Subcutaneous adipose tissue (tissue), 4 donors: ENCODE measurements around the gene ZNF236. TPM values are rescaled to one million over a fixed set of nuclear protein-coding genes. Genes with fewer than 3 reads are reported as not detected.

Experiments
- CTCF ChIP-seq: fragments of 450-650 bp; IDR thresholded peaks from one replicate; pipeline ENCODE4 v1.5.1; 2016; ENCODE audit warnings: low read depth, mild to moderate bottlenecking, control low read depth, antibody characterized with exemption, moderate library complexity
- small RNA-seq: library from RNA; depleted of rRNA; stranded (forward); fragments of <200 nt; gene quantifications from one replicate; pipeline ENCODE3, GENCODE V24; 2016
- total RNA-seq, 4 donors: library from RNA; depleted of rRNA; stranded (reverse); fragments of >200 nt; gene quantifications; one replicate each; pipeline ENCODE4 v1.1.0, GENCODE V29; 2016

The ZNF236 gene
- total RNA-seq, 4 donors from 2014 or later: 11.4 to 15.5 (median 13.8) TPM

- TF ChIP-seq CTCF: no peak
These were observed 193.7 kb downstream of the ZNF236 start for GRCh38 chr18:77015771-77016710.

- no peak for TF ChIP-seq CTCF
These were observed 194.6 kb downstream of the ZNF236 start for GRCh38 chr18:77016936-77017335.

- TF ChIP-seq CTCF: no peak
These were observed 195.0 kb downstream of the ZNF236 start for GRCh38 chr18:77017355-77017754.

- TF ChIP-seq CTCF: no peak
These were observed 197.3 kb downstream of the ZNF236 start for GRCh38 chr18:77019641-77020040.

Small RNA genes within 50 kb of the gene (small RNA-seq; reads per million reads assigned to genes)
- gene RF00017 (not detected), gene RNU6-346P (not detected)
